H1 (cell line): ENCODE results near the gene BSPRY.

Experiments
- CHD1 ChIP-seq: IDR thresholded peaks from 2 replicates; pipeline ENCODE4 v1.6.1; 2012; ENCODE audit warnings: low read depth, low read length, improper control_type of control experiment
- CHD2 ChIP-seq: IDR thresholded peaks from 2 replicates; pipeline ENCODE4 v1.6.1; 2012; ENCODE audit warnings: low read length, improper control_type of control experiment
- CHD7 ChIP-seq: fragments of 300-600 bp; sonication (generic); IDR thresholded peaks from 2 replicates; pipeline ENCODE4 v1.7.1; 2012; ENCODE audit warnings: low read length, moderate library complexity, mild to moderate bottlenecking, inconsistent platforms; ENCODE audit not compliant: insufficient replicate concordance
- CTCF ChIP-seq, 3 experiments: IDR thresholded peaks; 1 replicate in 2 of 3; 2 replicates in 1 of 3; pipeline versions ENCODE4 v1.5.1 to v1.6.1; 2011; ENCODE audit warnings: low read length in 3 of 3, mild to moderate bottlenecking in 3 of 3, inconsistent platforms in 2 of 3, low read depth in 1 of 3, moderate library complexity in 1 of 3; ENCODE audit not compliant: insufficient read depth in 1 of 3; ENCODE audit errors: control extremely low read depth in 1 of 3
- HDAC6 ChIP-seq: IDR thresholded peaks from one replicate; pipeline ENCODE4 v1.7.1; 2012; ENCODE audit warnings: low read depth, mild to moderate bottlenecking, inconsistent platforms, low read length, moderate library complexity
- JUN ChIP-seq: IDR thresholded peaks from 2 replicates; pipeline ENCODE4 v1.6.1; 2011; ENCODE audit warnings: low read depth, mild to moderate bottlenecking, improper control_type of control experiment, low read length
- MAX ChIP-seq: IDR thresholded peaks from 2 replicates; pipeline ENCODE4 v1.6.1; 2012; ENCODE audit warnings: inconsistent platforms
- POLR2A ChIP-seq, 2 experiments: IDR thresholded peaks; 1 replicate in 1 of 2; 2 replicates in 1 of 2; pipeline ENCODE4 v1.6.1; 2011; ENCODE audit warnings: low read depth in 2 of 2, low read length in 2 of 2, mild to moderate bottlenecking in 2 of 2; ENCODE audit errors: control extremely low read depth in 1 of 2
- SIX5 ChIP-seq: IDR thresholded peaks from 2 replicates; pipeline ENCODE4 v1.6.1; 2011; ENCODE audit warnings: mild to moderate bottlenecking, low read depth, low read length
- YY1 ChIP-seq: IDR thresholded peaks from 2 replicates; pipeline ENCODE4 v1.6.1; 2011; ENCODE audit warnings: low read depth, mild to moderate bottlenecking, low read length

- TF ChIP-seq POLR2A (IDR thresholded peaks at IDR 0.05; ENCODE audit: control extremely low read depth in 1 of 2, low read depth in 2 of 2, low read length in 2 of 2) (peak; percentile 56 to 72), CHD1 (no peak), JUN (peak; percentile 68; the same call in 1 of the 2 replicates), CTCF (IDR thresholded peaks at IDR 0.05; ENCODE audit: control extremely low read depth in 1 of 3, insufficient read depth in 1 of 3, low read depth in 1 of 3, low read length in 3 of 3) (no peak), MAX (peak; percentile 91), SIX5 (peak; percentile 27; the same call in 1 of the 2 replicates), CHD7 (no peak), YY1 (peak; percentile 71), CHD2 (peak; percentile 66; the same call in 1 of the 2 replicates), HDAC6 (no peak)
Observed at GRCh38 chr9:113340011-113340699, 9.2 kb upstream of the BSPRY start, which contains the start of gene WDR31.
